Osteocyte (in vitro differentiated cells): ENCODE data around the gene DAGLB. TPM values are rescaled to one million over a fixed set of nuclear protein-coding genes. Genes with fewer than 3 reads are reported as not detected.
"Not testable (repeated sequence)": the region's sequence is repeated elsewhere in the genome, so short reads cannot be mapped to it uniquely, and the experiment has no call there.

Experiments used
- DNase-seq: peaks from one replicate; pipeline ENCODE4 v3.0.0; 2021; ENCODE audit warnings: mixed read lengths; ENCODE audit not compliant: unreplicated experiment; ENCODE audit errors: extremely low spot score
- H3K27ac Mint-ChIP-seq: one replicate; pipeline ENCODE4 v1.8.0; 2021; ENCODE audit warnings: mild to moderate bottlenecking, mixed read lengths; ENCODE audit not compliant: unreplicated experiment
- H3K27me3 Mint-ChIP-seq: one replicate; pipeline ENCODE4 v1.8.0; 2021; ENCODE audit warnings: mixed read lengths; ENCODE audit not compliant: unreplicated experiment
- H3K36me3 Mint-ChIP-seq: one replicate; pipeline ENCODE4 v1.8.0; 2021; ENCODE audit warnings: mixed read lengths; ENCODE audit not compliant: unreplicated experiment
- H3K4me1 Mint-ChIP-seq: one replicate; pipeline ENCODE4 v1.8.0; 2021; ENCODE audit warnings: mixed read lengths; ENCODE audit not compliant: unreplicated experiment
- H3K4me3 Mint-ChIP-seq: one replicate; pipeline ENCODE4 v1.8.0; 2021; ENCODE audit warnings: mild to moderate bottlenecking, moderate library complexity, mixed read lengths; ENCODE audit not compliant: unreplicated experiment
- H3K9me3 Mint-ChIP-seq: one replicate; pipeline ENCODE4 v1.8.0; 2021; ENCODE audit warnings: mixed read lengths; ENCODE audit not compliant: unreplicated experiment
- CTCF ChIP-seq: fragments of 200-600 bp; sonication (generic); IDR thresholded peaks from 2 replicates; pipeline ENCODE4 v1.5.0; 2021; ENCODE audit warnings: antibody characterized with exemption, mild to moderate bottlenecking, moderate library complexity
- total RNA-seq: library from RNA; stranded (reverse); gene quantifications from 2 replicates; pipeline ENCODE4 v1.2.1, GENCODE V29; 2021

DAGLB gene
- total RNA-seq, 1 donor from 2014 or later = 22.4 TPM

- no peak overlapping the region for H3K4me3 Mint-ChIP-seq
- H3K4me1 Mint-ChIP-seq = peaks cover 9% of the 10 kb centered on the region
- H3K27me3 Mint-ChIP-seq = no peaks in the 10 kb centered on the region
- H3K9me3 Mint-ChIP-seq = no peaks in the 10 kb centered on the region
- H3K27ac Mint-ChIP-seq = no peak overlapping the region
- H3K36me3 Mint-ChIP-seq = no peaks in the 10 kb centered on the region
- TF ChIP-seq CTCF = no peak
- no peak for DNase-seq
These were observed 3.5 kb upstream of the DAGLB start for GRCh38 chr7:6451224-6451705.

- not testable (repeated sequence) for H3K27ac Mint-ChIP-seq, H3K4me3 Mint-ChIP-seq, H3K27me3 Mint-ChIP-seq, H3K36me3 Mint-ChIP-seq, H3K9me3 Mint-ChIP-seq, DNase-seq
- peaks cover 12% of the 10 kb centered on the region for H3K4me1 Mint-ChIP-seq
These were observed 2.8 kb upstream of the DAGLB start for GRCh38 chr7:6450591-6450990.

- DNase-seq, H3K4me3 Mint-ChIP-seq: not testable (repeated sequence)
These were observed 2.1 kb upstream of the DAGLB start for GRCh38 chr7:6449884-6450283.

GRCh38 chr7:6448943-6449543 is 1.3 kb upstream of the DAGLB start:
- Mint-ChIP-seq H3K36me3 (peaks cover 4% of the 10 kb centered on the region), H3K9me3 (no peaks in the 10 kb centered on the region), H3K27ac (peak overlapping the region; percentile 60), H3K27me3 (no peaks in the 10 kb centered on the region), H3K4me3 (peak overlapping the region; percentile 53), H3K4me1 (peaks cover 18% of the 10 kb centered on the region)
- TF ChIP-seq CTCF = no peak
- no peak for DNase-seq

More at GRCh38 chr7:6449884-6450283, 2.1 kb upstream of the DAGLB start:
- H3K27ac Mint-ChIP-seq, H3K27me3 Mint-ChIP-seq, H3K36me3 Mint-ChIP-seq, H3K9me3 Mint-ChIP-seq: not testable (repeated sequence)
- H3K4me1 Mint-ChIP-seq = peaks cover 15% of the 10 kb centered on the region

- peaks cover 17% of the 10 kb centered on the region for H3K36me3 Mint-ChIP-seq
- H3K27ac Mint-ChIP-seq = peak overlapping the region; percentile 97
- H3K4me1 Mint-ChIP-seq = peaks cover 27% of the 10 kb centered on the region
- no peaks in the 10 kb centered on the region for H3K27me3 Mint-ChIP-seq
- H3K4me3 Mint-ChIP-seq = peak overlapping the region; percentile 94
- H3K9me3 Mint-ChIP-seq = no peaks in the 10 kb centered on the region
- TF ChIP-seq CTCF = no peak
- DNase-seq = peak; percentile 87
These were observed 745 bp downstream of the DAGLB start for GRCh38 chr7:6446838-6447580.

- Mint-ChIP-seq H3K4me1 (peaks cover 27% of the 10 kb centered on the region), H3K27me3 (no peaks in the 10 kb centered on the region), H3K27ac (peak overlapping the region; percentile 85), H3K36me3 (peaks cover 20% of the 10 kb centered on the region), H3K9me3 (no peaks in the 10 kb centered on the region), H3K4me3 (no peak overlapping the region)
- no peak for TF ChIP-seq CTCF
- no peak for DNase-seq
These were observed 3.1 kb downstream of the DAGLB start for GRCh38 chr7:6444516-6445269.
